ENCODE data around the gene TTLL5. TPM values are rescaled to one million over a fixed set of nuclear protein-coding genes. Genes with fewer than 3 reads are reported as not detected.

TTLL5 gene
- total and polyA plus RNA-seq, 7 donors = 4.8 to 36.6 (median 17.9) TPM

GRCh38 chr14:75822522-75823141, 161.6 kb downstream of the TTLL5 start:
- peaks cover 0 to 56% (median 46%) of the 10 kb centered on the region in 4 donors for H3K4me1 ChIP-seq
- H3K4me3 ChIP-seq = no peak overlapping the region
- peak; percentile 69 for DNase-seq
- H3K36me3 ChIP-seq = peaks cover 0 to 7% (median 0%) of the 10 kb centered on the region in 4 donors
- TF ChIP-seq POLR2AphosphoS5 (IDR thresholded peaks at IDR 0.05) = peak in 3 of 4 donors; percentile 43 to 47 (median 46)
- TF ChIP-seq EP300 (IDR thresholded peaks at IDR 0.05) = no peak
- TF ChIP-seq POLR2A (IDR thresholded peaks at IDR 0.05) = no peak
- TF ChIP-seq CTCF (IDR thresholded peaks at IDR 0.05) = no peak
- H3K27me3 ChIP-seq = no peaks in the 10 kb centered on the region
- H3K9me3 ChIP-seq = no peaks in the 10 kb centered on the region
- 21 to 66% methylated on average over 7 of the region's 7 CpGs for WGBS, 2 donors
- intact Hi-C loops (cut with DNase I) = loop anchor here (5.0 kb wide), 1 partner anchor 85 kb away; no protein-coding TSS in a partner anchor
- H3K27ac ChIP-seq = peak overlapping the region; percentile 51 to 84 (median 72)

DNA sequence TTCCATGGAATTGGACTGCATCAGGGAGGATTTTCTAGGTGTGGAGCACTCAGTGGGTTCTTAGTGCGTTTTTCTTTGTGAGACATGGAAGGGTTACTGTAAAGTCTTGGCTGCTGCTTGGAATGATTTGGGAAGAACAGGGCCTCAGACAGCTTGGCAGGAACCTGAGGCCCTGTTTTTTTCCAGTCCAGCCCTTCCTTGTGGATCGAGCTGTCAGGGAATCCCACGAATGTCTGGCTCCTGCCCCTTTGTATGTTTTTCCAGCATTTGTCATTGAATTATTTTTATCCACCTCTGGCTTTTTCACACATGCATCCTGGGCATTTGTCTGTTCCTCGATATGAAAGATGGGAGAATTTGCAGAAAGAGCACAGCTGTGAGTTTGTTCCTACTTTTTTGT, 162.3 kb downstream of the TTLL5 start:
- Histone ChIP-seq H3K4me1 (peaks cover 0 to 56% (median 46%) of the 10 kb centered on the region in 4 donors), H3K27ac (peak overlapping the region; percentile 51 to 84 (median 72)), H3K36me3 (peaks cover 0 to 7% (median 0%) of the 10 kb centered on the region in 4 donors), H3K9me3 (no peaks in the 10 kb centered on the region), H3K4me3 (no peak overlapping the region), H3K27me3 (no peaks in the 10 kb centered on the region)
- TF ChIP-seq POLR2A (IDR thresholded peaks at IDR 0.05) (no peak), POLR2AphosphoS5 (IDR thresholded peaks at IDR 0.05) (peak in 2 of 4 donors; percentile 4 to 39)
- intact Hi-C loops (cut with DNase I) = loop anchor here (5.0 kb wide), 1 partner anchor 84 kb away; no protein-coding TSS in a partner anchor
- peak; percentile 69 for DNase-seq
- WGBS, 2 donors = 43 to 62% methylated on average over 4 of the region's 4 CpGs

DNA sequence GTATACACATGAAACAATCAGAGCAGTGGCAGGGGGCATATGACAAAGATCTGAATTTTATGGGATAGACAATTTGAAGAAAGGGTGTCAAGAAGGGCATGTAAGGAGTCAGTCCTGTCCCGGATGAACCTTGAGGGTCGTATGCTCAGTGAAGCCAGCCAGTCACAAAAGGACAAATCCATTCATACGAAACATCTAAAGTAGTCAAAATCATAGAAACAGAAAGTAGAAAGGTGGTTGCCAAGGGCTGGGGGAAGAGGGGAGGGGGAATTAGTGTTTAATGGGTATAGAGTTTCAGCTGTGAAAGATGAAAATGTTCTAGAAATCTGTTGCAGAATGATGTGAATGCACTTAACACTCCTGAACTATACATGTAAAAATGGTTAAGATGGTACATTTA, 163.3 kb downstream of the TTLL5 start:
- H3K4me1 ChIP-seq = peaks cover 0 to 56% (median 46%) of the 10 kb centered on the region in 4 donors

GRCh38 chr14:75825147-75825592, 164.1 kb downstream of the TTLL5 start:
- H3K9me3 ChIP-seq = no peaks in the 10 kb centered on the region
- peaks cover 0 to 2% (median 0%) of the 10 kb centered on the region in 4 donors for H3K36me3 ChIP-seq
- intact Hi-C loops (cut with DNase I) = loop anchor here (5.0 kb wide), 1 partner anchor 37 kb away; no protein-coding TSS in a partner anchor
- H3K4me1 ChIP-seq = peaks cover 0 to 56% (median 46%) of the 10 kb centered on the region in 4 donors
- no peaks in the 10 kb centered on the region for H3K27me3 ChIP-seq
- TF ChIP-seq CTCF (IDR thresholded peaks at IDR 0.05) = no peak
- no peak for TF ChIP-seq POLR2A (IDR thresholded peaks at IDR 0.05)
- TF ChIP-seq POLR2AphosphoS5 (IDR thresholded peaks at IDR 0.05) = peak; percentile 32 to 58 (median 42)
- peak in 1 of 4 donors; percentile 30 for TF ChIP-seq EP300 (IDR thresholded peaks at IDR 0.05)
- no peak overlapping the region for H3K4me3 ChIP-seq
- WGBS, 2 donors = 61 to 64% methylated on average over 3 of the region's 3 CpGs
- no peak for DNase-seq
- peak overlapping the region; percentile 64 to 84 (median 74) for H3K27ac ChIP-seq

More for the DNA sequence above, 163.3 kb downstream of the TTLL5 start:
- no peak for DNase-seq
- WGBS, 2 donors = 62 to 81% methylated on average over 3 of the region's 3 CpGs
- H3K9me3 ChIP-seq = no peaks in the 10 kb centered on the region
- peaks cover 0 to 7% (median 0%) of the 10 kb centered on the region in 4 donors for H3K36me3 ChIP-seq
- intact Hi-C loops (cut with DNase I) = loop anchor here (5.0 kb wide), 1 partner anchor 83 kb away; no protein-coding TSS in a partner anchor
- TF ChIP-seq EP300 (IDR thresholded peaks at IDR 0.05) = no peak
- peak overlapping the region; percentile 16 to 84 (median 72) for H3K27ac ChIP-seq
- H3K27me3 ChIP-seq = no peaks in the 10 kb centered on the region
- no peak overlapping the region for H3K4me3 ChIP-seq

GRCh38 chr14:75826599-75826998, 165.6 kb downstream of the TTLL5 start:
- H3K27ac ChIP-seq = peak overlapping the region; percentile 64 to 84 (median 74)

More at GRCh38 chr14:75826599-75826998, 165.6 kb downstream of the TTLL5 start:
- TF ChIP-seq POLR2AphosphoS5 (IDR thresholded peaks at IDR 0.05) (no peak), CTCF (IDR thresholded peaks at IDR 0.05) (no peak), EP300 (IDR thresholded peaks at IDR 0.05) (no peak), POLR2A (IDR thresholded peaks at IDR 0.05) (no peak)
- Histone ChIP-seq H3K36me3 (no peaks in the 10 kb centered on the region), H3K4me1 (peaks cover 0 to 57% (median 51%) of the 10 kb centered on the region in 4 donors), H3K27me3 (no peaks in the 10 kb centered on the region), H3K4me3 (no peak overlapping the region), H3K9me3 (no peaks in the 10 kb centered on the region)
- 84 to 93% methylated on average over 3 of the region's 3 CpGs for WGBS, 2 donors
- DNase-seq = no peak
- intact Hi-C loops (cut with DNase I) = loop anchor here (5.0 kb wide), 1 partner anchor 36 kb away; no protein-coding TSS in a partner anchor
